ENCODE results near the gene C10orf90. TPM values are rescaled to one million over a fixed set of nuclear protein-coding genes. Genes with fewer than 3 reads are reported as not detected.

The C10orf90 gene
- total and polyA plus RNA-seq, 2 of the 8 experiments (the other 6 are each of a cell fraction or from before 2014, with no cell fraction given), result 0.21 TPM; not detected in 1

DNA sequence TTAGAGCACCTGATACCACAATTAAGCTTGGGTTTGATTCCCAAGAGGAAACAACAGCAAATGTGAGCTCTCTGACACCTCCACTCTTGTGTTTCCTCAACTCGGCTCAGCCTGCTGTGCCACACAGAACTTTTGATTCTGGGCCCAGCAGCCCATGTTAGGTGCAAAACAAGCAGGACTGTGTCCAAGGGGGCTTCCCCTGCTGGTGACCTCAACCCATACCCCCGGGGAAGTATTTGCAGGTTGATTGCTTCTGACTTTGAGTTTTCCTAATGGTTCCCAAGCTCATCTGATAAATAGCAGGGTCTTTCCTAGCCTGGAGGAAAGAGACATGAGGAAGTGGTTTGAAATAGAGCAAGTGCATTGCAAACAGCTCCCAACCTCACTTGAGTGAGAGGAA is 238.7 kb downstream of the C10orf90 start:
- Histone ChIP-seq H4K8ac (ENCODE audit: extremely low read depth, insufficient read depth, low read length) (no peak overlapping the region), H3K36me3 (ENCODE audit: control insufficient read depth in 2 of 4, insufficient read depth in 4 of 4, low read length in 3 of 4) (no peaks in the 10 kb centered on the region), H2AFZ (ENCODE audit: low read length) (no peak overlapping the region), H3K27ac (ENCODE audit: low read depth, low read length) (no peak overlapping the region), H3K9ac (replicated peaks in 1 of 4; ENCODE audit: extremely low read depth in 1 of 4, low read depth in 3 of 4, low read length in 3 of 4) (no peak overlapping the region), H4K5ac (ENCODE audit: insufficient read length, low read depth, low read length) (no peak overlapping the region), H4K91ac (replicated peaks; ENCODE audit: insufficient read length, low read length) (no peak overlapping the region), H3K79me1 (ENCODE audit: low read depth, low read length) (no peaks in the 10 kb centered on the region), H2BK15ac (ENCODE audit: low read length) (no peak overlapping the region), H3K18ac (ENCODE audit: extremely low read depth, low read length) (no peak overlapping the region), H3K23me2 (ENCODE audit: low read depth, low read length) (no peaks in the 10 kb centered on the region), H2AK5ac (ENCODE audit: low read depth, low read length) (no peak overlapping the region), H3K4me1 (replicated peaks in 1 of 4; ENCODE audit: control insufficient read depth in 3 of 4, insufficient read depth in 4 of 4, low read length in 3 of 4) (no peaks in the 10 kb centered on the region), H3K4ac (replicated peaks; ENCODE audit: insufficient read length, low read depth, low read length) (no peak overlapping the region), H3K4me2 (ENCODE audit: insufficient read depth in 1 of 2, low read depth in 2 of 2, low read length in 2 of 2) (no peak overlapping the region), H2BK5ac (ENCODE audit: low read depth, low read length) (no peak overlapping the region), H2BK20ac (ENCODE audit: low read length) (no peak overlapping the region), H2BK120ac (replicated peaks; ENCODE audit: low read depth, low read length) (no peak overlapping the region), H3K9me3 (ENCODE audit: insufficient read depth in 2 of 2, low read depth in 1 of 2, low read length in 1 of 2) (no peaks in the 10 kb centered on the region), H3K14ac (ENCODE audit: insufficient read length) (no peak overlapping the region), H2BK12ac (ENCODE audit: low read depth, low read length) (no peak overlapping the region), H4K20me1 (replicated peaks in 1 of 2; ENCODE audit: control insufficient read depth in 1 of 2, insufficient read depth in 2 of 2, low read length in 2 of 2) (no peaks in the 10 kb centered on the region), H3K23ac (ENCODE audit: insufficient read length) (no peak overlapping the region), H3K27me3 (replicated peaks in 1 of 4; ENCODE audit: control insufficient read depth in 3 of 4, extremely low read depth in 1 of 4, insufficient read depth in 3 of 4, low read length in 3 of 4) (no peaks in the 10 kb centered on the region), H3K79me2 (ENCODE audit: control insufficient read depth in 1 of 2, insufficient read depth in 2 of 2, low read length in 2 of 2) (no peaks in the 10 kb centered on the region), H3K56ac (replicated peaks; ENCODE audit: insufficient read length, low read depth, low read length) (no peak overlapping the region), H3K4me3 (ENCODE audit: extremely low read depth in 1 of 4, insufficient read depth in 2 of 4, low read depth in 3 of 4, low read length in 4 of 4) (no peak overlapping the region)
- ChIA-PET POLR2A (ENCODE audit: partially characterized antibody) (interaction anchor here (0.6 kb wide), 1 partner anchor 40 kb away, joined by 3 read pairs; no protein-coding TSS in a partner anchor), CTCF (ENCODE audit: partially characterized antibody) (interaction anchor here (0.6 to 0.7 kb wide), 3 partner anchors 45 to 237 kb away, joined by 3 read pairs; no protein-coding TSS in a partner anchor)
- 93% methylated on average over 2 of the region's 2 CpGs; no CpG with 5 or more reads in 1 of the 2 experiments for WGBS, 2 experiments (ENCODE audit: extremely low coverage in 1 of 2, insufficient coverage in 1 of 2, insufficient read length in 1 of 2, insufficient replicate concordance in 2 of 2, low coverage in 1 of 2, low lambda C conversion rate in 2 of 2, missing lambda C conversion rate in 1 of 2)
- DNase-seq (ENCODE audit: low read depth in 1 of 2, low spot score in 2 of 2) (no peak), FAIRE-seq (no peak)
- TF ChIP-seq CTCF (IDR thresholded peaks at IDR 0.05; ENCODE audit: control extremely low read depth in 1 of 3, insufficient read depth in 1 of 3, low read depth in 1 of 3, low read length in 3 of 3), result no peak
- TF ChIP-seq ZNF274 (IDR thresholded peaks at IDR 0.05; ENCODE audit: borderline replicate concordance, extremely low read depth, low read length), result no peak
- TF ChIP-seq POU5F1 (IDR thresholded peaks at IDR 0.05; ENCODE audit: low read depth, low read length), result no peak
- no peak for TF ChIP-seq SRF (IDR thresholded peaks at IDR 0.05; ENCODE audit: low read depth, low read length)
- no peak for TF ChIP-seq TAF1 (IDR thresholded peaks at IDR 0.05; ENCODE audit: low read depth, low read length)
- no peak for TF ChIP-seq RXRA (IDR thresholded peaks at IDR 0.05; ENCODE audit: insufficient read depth, low read depth, low read length)
- TF ChIP-seq, protein P1, sequence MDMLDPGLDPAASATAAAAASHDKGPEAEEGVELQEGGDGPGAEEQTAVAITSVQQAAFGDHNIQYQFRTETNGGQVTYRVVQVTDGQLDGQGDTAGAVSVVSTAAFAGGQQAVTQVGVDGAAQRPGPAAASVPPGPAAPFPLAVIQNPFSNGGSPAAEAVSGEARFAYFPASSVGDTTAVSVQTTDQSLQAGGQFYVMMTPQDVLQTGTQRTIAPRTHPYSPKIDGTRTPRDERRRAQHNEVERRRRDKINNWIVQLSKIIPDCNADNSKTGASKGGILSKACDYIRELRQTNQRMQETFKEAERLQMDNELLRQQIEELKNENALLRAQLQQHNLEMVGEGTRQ (IDR thresholded peaks at IDR 0.05; ENCODE audit: low read length), result no peak
- TF ChIP-seq SAP30 (IDR thresholded peaks at IDR 0.05; ENCODE audit: insufficient read depth, insufficient replicate concordance, low read length), result no peak
- no peak for TF ChIP-seq RFX5 (IDR thresholded peaks at IDR 0.05; ENCODE audit: borderline replicate concordance, low read depth, low read length)
- no peak for TF ChIP-seq SIRT6 (IDR thresholded peaks at IDR 0.05; ENCODE audit: low read length)
- no peak for TF ChIP-seq BRCA1 (IDR thresholded peaks at IDR 0.05; ENCODE audit: low read depth, low read length)

Data from H1 (cell line).